HG03039 (cell line): ENCODE data around the gene STX1B.
A peak's percentile ranks its signal among the peaks of the same experiment; 100 is the strongest.

Experiments
- ATAC-seq: cut with Tn5 transposase; IDR thresholded peaks from one replicate; pipeline ENCODE4 v1.9.1; 2021; ENCODE audit warnings: mild to moderate bottlenecking, moderate library complexity; ENCODE audit not compliant: unreplicated experiment

The STX1B gene

DNA sequence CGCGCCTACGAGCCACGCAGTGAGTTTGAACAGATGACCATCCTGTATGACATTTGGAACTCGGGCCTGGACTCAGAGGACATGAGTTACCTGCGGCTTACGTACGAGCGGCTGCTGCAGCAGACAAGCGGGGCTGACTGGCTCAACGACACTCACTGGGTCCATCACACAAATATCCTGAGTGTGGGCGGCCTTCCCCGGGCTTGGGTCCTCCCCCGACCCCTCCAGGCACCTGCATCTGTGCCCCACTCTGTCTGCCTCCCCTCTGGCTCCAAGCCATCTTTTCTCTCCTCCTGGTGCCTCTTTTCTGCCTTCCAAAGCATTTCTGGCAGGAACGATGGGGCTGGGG is 30.4 kb downstream of the STX1B start:
- ATAC-seq: no peak

DNA sequence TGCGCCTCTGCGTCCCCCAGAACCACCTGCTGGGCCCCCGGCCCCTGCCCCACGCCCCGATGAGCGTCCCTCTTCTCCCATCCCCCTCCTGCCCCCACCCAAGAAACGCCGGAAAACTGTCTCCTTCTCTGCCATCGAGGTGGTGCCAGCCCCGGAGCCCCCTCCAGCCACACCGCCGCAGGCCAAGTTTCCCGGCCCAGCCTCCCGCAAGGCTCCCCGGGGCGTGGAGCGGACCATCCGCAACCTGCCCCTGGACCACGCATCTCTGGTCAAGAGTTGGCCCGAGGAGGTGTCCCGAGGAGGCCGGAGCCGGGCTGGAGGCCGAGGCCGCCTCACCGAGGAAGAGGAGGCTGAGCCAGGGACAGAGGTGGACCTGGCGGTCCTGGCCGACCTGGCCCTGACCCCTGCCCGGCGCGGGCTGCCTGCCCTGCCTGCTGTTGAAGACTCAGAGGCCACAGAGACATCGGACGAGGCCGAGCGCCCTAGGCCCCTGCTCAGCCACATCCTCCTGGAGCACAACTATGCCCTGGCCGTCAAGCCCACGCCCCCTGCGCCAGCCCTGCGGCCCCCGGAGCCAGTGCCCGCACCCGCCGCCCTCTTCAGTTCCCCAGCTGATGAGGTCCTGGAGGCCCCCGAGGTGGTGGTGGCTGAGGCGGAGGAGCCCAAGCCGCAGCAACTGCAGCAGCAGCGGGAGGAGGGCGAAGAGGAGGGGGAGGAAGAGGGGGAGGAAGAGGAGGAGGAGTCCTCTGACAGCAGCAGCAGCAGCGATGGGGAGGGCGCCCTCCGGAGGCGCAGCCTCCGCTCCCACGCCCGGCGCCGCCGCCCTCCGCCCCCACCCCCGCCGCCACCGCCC is 31.0 kb downstream of the STX1B start:
- ATAC-seq: no peak

DNA sequence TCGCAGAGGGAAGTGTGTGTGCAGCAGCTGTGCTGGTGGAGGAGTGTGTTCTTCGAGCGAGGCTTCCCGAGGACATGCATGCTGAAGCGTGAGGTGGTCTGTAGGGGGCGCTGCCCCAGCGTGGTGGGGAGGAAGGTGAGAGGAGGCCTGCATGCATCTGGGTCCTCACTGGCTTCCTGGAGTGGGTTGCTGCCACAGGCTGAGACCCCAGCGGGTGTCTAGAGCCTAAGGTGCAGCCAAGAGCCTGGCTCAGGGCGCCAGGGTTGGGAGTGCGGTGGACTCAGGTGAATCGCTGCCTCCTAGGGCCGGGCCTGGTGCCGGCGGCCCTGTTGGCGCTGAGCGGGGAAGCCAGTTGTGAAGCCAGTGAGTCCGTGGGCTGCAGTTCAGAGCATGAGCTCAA is 32.9 kb downstream of the STX1B start:
- ATAC-seq: no peak

DNA sequence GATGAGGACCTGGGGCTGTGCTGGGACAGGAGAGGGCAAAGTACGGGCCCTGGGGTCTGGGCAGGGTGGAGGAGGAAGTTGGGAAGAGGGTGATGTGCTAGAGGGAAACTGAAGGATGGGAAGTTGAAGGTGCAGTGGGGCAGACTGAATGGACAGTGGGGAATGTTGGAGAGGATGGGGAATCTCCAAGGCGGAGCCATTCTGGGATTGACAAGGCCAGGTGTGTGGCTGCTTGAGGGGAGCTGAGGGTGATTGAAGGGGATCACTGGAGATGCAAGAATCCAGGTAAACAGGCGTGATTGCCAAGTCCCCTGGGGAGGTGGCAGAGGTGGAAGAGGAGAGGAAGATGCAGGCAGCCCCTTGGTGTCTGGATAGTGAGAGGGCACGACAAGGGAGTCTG is 34.0 kb downstream of the STX1B start:
- no peak for ATAC-seq

DNA sequence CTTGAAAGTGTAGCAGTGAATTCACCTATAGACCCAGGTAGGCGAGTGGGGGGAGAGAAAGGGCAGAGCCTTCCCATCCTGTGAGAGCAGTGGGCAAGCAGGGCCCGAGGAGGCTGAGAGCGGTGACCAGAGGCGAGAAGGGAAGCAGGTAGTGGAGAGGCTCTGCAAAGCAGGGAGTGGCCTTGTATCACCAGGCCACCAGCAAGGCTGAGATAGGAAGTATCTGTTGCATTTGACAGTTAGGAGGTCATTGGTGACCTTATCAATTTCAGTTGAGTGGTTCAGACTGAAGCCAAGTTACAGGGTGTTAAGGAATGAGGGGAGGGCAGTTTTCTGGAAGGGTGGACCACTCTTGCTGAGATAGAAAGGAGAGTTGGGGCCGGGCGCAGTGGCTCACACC is 36.1 kb downstream of the STX1B start:
- no peak for ATAC-seq

DNA sequence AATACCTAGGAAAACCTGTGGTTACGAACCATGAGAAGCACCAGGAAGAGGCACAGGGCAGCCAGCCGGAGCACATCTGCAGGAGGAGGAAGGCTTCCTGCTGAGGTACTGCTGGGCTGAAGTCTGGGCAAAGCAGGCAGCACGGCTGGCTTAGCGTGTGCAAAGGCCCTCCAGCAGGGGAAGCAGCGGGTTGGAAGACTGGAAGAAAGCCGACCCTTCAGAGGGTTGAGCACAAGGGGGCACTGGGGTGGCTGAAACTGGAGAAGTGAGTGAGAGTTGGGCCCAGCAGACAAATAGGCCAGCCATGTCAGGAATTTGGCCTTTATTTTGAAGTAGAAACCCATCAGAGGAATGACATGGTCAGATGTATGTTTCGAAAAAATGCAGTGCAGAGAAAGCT is 37.6 kb downstream of the STX1B start:
- ATAC-seq: no peak

DNA sequence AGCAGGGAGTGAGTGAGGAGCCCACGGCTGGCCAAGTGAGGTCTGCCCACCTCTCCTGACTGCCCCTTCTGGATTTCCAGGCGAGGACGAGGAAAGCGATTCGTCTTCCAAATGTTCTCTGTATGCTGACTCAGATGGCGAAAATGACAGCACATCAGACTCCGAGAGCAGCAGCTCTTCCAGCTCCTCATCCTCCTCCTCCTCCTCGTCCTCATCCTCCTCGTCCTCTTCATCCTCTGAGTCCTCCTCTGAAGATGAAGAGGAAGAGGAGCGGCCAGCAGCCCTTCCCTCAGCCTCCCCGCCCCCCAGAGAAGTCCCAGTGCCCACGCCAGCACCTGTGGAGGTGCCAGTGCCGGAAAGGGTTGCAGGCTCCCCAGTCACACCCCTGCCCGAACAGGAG is 39.1 kb downstream of the STX1B start:
- no peak for ATAC-seq

DNA sequence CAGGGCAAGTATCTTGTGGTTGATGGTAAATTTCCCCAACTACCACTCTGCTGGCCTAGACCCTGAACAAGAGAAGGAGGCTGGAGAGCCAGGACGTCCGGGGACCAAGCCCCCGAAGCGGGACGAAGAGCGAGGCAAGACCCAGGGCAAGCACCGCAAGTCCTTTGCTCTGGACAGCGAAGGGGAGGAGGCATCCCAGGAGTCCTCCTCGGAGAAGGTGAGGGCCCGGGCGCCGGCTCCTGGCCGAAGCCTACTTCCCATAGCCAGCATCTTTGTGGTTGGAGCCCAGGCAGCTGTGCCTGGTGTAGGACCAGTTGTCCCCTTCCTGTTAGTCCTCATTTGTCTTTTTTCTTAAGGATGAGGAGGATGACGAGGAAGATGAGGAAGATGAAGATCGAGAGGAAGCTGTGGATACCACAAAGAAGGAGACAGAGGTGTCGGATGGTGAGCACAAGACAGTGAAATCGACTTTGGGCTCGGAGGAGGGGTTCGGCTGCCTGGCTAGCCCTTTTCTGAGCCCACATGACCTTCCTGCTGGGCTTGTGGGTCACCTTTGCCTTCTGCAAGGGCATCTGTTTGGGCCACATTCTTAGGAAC is 41.1 kb downstream of the STX1B start:
- ATAC-seq: no peak

DNA sequence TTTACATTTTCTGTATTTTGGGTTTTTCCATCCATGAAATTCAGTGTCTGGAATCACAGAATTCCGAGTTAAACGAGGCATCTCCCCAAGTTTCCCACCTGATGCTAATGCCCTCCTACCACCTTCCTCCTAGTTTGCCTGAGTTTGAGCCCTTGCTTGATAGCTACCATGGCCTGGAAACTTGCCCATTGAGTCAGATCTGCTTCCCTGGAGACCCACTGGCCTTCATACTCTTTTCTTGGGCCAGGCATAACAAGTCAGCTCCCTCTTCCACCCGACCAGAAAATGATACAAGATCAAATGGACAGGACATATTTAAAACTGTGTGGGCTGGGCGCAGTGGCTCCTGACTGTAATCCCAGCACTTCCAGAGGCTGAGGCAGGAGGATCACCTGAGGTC is 42.6 kb downstream of the STX1B start:
- no peak for ATAC-seq

DNA sequence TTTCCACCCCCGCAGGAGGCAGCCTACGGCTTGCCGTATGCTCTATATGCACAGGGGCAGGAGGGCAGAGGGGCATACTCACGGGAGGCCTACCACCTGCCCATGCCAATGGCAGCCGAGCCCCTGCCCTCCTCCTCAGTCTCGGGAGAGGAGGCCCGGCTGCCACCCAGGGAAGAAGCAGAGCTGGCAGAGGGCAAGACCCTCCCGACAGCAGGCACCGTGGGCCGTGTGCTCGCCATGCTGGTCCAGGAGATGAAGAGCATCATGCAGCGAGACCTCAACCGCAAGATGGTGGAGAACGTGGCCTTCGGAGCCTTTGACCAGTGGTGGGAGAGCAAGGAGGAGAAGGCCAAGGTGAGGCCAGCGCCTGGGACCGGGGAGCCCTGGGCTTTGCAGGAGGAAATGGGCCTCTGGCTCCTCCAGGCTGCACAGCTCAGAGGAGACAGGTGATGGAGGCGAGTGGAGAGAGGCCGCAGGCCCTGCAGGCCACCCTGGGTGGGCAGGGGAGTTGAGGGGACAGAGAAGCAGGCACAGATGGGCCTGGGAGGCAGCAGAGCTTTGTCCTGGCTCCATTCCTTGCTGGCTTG is 44.3 kb downstream of the STX1B start:
- ATAC-seq: no peak

DNA sequence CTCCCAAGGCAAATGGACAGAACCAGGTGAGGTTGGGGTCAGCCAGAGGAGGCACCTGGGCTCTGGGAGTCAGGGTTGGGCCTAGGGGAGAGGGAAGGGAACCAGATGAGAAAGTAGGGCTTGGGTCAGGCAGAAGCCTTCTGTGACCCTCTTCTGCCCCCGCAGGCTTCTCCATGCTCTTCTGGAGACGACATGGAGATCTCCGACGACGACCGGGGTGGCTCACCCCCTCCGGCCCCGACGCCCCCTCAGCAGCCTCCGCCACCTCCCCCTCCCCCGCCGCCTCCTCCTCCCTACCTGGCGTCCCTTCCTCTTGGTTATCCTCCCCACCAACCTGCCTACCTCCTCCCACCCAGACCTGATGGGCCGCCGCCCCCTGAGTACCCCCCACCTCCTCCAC is 45.0 kb downstream of the STX1B start:
- ATAC-seq: no peak

DNA sequence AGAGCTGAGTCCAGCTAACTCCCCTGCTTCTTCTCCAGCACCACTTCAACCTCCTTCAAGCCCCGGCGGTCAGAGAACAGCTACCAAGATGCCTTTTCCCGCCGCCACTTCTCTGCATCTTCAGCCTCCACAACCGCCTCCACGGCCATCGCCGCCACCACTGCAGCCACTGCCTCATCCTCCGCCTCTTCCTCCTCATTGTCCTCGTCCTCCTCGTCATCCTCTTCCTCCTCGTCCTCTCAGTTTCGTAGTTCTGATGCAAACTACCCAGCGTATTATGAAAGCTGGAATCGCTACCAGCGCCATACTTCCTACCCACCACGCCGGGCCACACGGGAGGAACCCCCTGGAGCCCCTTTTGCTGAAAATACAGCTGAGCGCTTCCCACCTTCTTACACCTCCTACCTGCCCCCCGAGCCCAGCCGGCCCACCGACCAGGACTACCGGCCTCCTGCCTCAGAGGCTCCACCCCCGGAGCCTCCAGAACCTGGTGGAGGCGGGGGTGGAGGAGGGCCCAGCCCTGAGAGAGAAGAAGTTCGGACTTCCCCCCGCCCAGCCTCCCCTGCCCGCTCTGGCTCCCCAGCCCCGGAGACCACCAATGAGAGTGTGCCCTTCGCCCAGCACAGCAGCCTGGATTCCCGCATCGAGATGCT is 45.7 kb downstream of the STX1B start:
- no peak for ATAC-seq

DNA sequence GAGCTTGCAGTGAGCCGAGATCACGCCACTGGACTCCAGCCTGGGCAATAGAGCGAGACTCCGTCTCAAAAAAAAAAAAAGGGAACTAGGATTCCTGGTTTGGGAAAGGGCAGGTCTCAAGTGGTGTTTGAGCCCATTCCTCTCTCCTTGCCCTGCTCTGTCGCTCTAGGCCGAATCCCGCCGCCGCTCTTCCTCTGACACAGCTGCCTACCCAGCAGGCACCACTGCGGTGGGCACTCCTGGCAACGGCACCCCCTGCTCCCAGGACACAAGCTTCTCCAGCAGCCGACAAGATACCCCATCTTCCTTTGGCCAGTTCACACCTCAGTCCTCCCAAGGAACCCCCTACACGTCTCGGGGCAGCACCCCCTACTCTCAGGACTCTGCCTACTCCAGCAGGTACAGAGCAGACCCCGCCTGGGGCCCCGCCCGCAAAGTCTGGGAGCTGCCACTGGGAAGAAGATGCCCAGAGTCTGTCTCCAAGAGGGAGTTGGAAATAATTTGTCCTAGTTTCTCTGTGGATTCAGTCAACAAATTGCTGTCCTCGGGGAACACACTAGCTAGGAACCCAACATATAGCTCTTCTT is 46.4 kb downstream of the STX1B start:
- no peak for ATAC-seq

DNA sequence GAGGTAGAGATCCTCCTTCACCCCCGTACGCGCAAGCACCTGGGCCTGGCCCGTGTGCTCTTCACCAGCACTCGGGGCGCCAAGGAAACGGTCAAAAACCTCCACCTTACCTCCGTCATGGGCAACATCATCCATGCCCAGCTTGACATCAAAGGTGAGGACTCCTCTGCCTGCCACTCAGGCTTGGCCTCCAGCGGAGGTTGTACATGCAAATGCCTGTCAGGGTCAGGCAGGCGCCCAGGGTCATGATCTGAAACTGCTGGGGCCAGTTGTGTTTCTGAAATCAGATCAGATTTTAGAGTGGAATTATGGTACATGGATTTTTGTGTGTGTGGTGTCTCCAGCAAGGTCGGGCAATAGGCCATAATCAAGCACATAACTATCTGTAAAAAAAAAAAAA is 49.1 kb downstream of the STX1B start:
- ATAC-seq: no peak

DNA sequence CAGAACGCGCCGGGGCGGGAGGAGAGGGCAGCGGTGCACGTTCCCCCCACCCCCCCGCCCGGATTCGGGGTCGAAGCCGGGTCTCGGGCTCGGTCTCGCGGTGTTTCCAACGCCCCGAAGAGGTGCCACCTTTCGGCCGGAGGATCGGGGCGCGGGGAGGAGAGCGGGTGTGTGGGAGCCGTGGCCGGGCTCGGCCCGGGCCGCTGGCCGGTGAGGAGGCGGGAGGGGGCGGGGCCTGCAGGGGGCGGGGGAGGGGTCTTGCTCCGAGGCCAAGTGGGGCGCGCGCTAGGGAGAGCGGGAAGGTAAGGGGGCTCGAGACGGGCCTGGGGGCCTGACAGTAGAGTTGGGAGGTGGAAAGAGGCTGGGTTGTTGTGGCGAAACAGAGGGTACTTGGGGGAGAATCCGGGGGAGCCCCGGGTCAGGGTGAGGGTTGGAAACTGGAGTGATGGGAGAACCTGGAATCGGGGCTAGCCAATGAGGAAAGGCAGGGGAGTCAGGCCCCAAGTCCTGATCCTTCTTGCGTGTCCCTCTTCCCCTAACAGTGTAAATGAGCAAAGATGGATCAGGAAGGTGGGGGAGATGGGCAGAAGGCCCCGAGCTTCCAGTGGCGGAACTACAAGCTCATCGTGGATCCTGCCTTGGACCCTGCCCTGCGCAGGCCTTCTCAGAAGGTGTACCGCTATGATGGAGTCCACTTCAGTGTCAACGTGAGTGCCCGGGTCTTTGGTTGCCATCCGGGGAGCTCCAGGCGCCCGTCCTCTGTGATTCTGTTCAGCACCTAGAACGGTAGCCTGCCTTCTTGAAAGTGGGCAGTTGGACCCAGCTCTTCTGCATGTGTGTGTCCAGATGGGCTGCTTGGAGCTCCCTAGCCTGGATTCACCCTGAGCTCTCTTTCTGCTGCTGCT is 52.0 kb downstream of the STX1B start:
- peak; percentile 13 for ATAC-seq

DNA sequence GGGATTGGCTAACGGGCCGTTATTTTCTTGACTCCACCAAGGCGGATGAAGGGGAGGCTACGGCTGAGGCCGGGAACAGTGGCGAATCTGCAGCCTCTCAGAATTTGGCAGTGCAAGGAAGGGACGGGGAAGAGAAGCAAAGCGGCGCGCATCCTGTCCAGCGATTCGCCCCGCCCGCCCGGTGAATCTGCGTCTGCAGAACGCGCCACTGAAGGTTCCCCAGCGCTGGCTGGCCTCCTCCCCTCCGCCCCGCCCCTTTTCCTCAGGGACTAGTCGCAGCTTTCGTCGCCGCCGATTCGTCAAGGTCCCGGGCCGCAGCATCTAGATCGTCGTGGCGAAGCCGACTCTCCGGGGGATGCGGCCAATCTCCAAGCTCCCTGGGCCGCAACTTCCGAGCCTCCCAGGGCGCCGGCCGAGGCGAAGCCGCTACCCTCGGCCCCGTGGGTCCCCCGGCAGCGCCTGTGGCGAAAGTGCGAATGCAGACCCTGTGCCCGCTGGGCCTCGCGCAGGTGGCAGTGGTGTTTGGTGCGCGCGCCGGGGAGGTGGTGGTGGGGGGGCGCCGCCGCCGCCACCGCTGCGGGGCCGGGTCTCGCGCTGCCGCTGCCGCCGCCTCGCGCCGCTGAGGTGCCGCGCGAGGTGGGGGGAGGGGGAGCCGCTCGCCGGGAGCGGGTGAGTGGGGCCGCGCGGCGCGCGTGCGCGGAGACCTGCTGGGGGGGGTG is 52.8 kb downstream of the STX1B start, which contains the start of gene SETD1A:
Gene SETD1A (plus strand): TSS at position 299 of the 719 bp plus-strand sequence. CDS start 978 bp downstream, outside the sequence.
- peak; percentile 65 for ATAC-seq

DNA sequence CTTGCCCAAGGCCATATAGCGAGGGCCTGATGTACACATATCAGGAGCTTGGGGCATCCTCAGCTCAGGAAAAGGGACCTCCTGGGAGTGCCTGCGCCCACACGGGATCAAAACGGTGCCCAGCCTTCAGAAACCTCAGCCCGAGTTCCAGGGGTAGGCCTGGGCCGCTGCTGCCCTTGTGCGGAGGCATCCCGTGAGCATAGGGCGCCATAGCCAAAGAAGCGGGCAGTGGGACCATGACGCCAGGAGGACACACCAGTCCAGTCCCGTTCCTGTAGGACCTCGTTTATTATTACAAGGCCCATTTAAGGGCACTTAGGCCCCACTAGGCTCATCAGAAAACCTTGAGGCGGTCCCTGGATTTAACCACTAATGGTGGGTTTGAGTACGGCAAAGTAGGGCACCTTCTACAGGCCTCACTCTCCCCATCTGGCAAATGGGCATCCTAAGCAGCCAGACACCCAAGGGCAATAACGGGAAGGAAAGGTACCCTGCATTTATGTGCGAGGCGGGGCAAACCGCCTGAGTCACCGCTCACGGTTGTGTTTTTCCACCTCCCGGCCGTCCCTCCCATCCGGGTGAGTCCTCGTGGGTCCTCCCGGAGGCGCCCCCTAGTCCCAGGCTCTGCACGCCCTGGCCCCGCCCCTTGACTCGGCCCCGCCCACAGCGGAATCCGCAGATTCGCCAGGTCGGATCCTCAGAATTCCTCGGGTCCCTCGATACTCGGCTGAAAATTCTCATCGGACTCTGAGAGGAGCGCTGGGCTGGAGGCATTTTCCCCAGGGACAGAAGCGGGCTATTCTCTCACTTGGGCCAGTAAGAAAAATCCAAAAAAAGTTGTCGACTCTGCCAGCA is 53.6 kb downstream of the STX1B start:
- peak; percentile 40 for ATAC-seq

DNA sequence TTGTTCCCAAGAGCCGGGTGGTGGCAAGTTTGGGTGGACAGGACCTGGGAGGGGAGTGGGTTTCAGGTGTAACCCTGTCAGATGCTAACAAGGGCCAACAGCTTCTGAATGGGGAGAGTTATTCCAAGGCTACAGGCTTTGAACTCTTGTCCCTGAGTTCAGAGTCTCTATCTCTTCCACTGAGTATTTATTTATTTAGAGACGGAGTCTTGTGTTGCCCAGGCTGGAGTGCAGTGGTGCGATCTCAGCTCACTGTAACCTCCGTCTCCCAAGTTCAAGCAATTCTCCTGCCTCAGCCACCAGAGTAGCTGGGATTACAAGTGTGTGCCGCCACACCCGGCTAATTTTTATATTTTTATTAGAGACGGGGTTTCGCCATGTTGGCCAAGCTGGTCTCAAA is 55.4 kb downstream of the STX1B start:
- no peak for ATAC-seq
